MCF 10A (cell line): ENCODE results near the gene IL23A. TPM values are rescaled to one million over a fixed set of nuclear protein-coding genes. Genes with fewer than 3 reads are reported as not detected.
"Not testable (repeated sequence)": the region's sequence is repeated elsewhere in the genome, so short reads cannot be mapped to it uniquely, and the experiment has no call there.

ENCODE experiments used
- BruUV-seq: library from RNA; stranded (reverse); fragments of 400-500 nt; replicated peaks from 2 replicates; lab custom pipeline; 2021; lab: Mats Ljungman, UMichigan
- CTCF ChIA-PET: fragments of 300-600 bp; sonication (Branson Sonifier 250); formaldehyde crosslinking; extraction: SDS; loops from one replicate; lab custom pipeline; 2021; ENCODE audit warnings: antibody characterized with exemption, inconsistent platforms; lab: Yijun Ruan, JAX
- POLR2A ChIA-PET: fragments of 300-600, 350-650 bp; sonication (Branson Sonifier 250); formaldehyde crosslinking; extraction: SDS; loops from one replicate; lab custom pipeline; 2020; ENCODE audit warnings: antibody characterized with exemption, inconsistent platforms; lab: Yijun Ruan, JAX
- DNase-seq: peaks from one replicate; pipeline ENCODE4 v3.0.0-alpha.2; 2018; ENCODE audit not compliant: unreplicated experiment
- H3K27ac Mint-ChIP-seq: one replicate; pipeline ENCODE4 v1.8.0; 2022; ENCODE audit warnings: mild to moderate bottlenecking, low read depth, mixed read lengths; ENCODE audit not compliant: unreplicated experiment
- H3K27me3 Mint-ChIP-seq: one replicate; pipeline ENCODE4 v1.8.0; 2022; ENCODE audit warnings: mixed read lengths; ENCODE audit not compliant: insufficient read depth, unreplicated experiment
- H3K36me3 Mint-ChIP-seq: one replicate; pipeline ENCODE4 v1.8.0; 2022; ENCODE audit warnings: mild to moderate bottlenecking, moderate library complexity, mixed read lengths; ENCODE audit not compliant: insufficient read depth, unreplicated experiment
- H3K4me1 Mint-ChIP-seq: one replicate; pipeline ENCODE4 v1.8.0; 2022; ENCODE audit warnings: mixed read lengths; ENCODE audit not compliant: insufficient read depth, unreplicated experiment
- H3K4me3 Mint-ChIP-seq: one replicate; pipeline ENCODE4 v1.8.0; 2022; ENCODE audit warnings: mild to moderate bottlenecking, moderate library complexity, mixed read lengths; ENCODE audit not compliant: unreplicated experiment
- H3K9me3 Mint-ChIP-seq: one replicate; pipeline ENCODE4 v1.8.0; 2022; ENCODE audit warnings: mixed read lengths; ENCODE audit not compliant: unreplicated experiment
- CTCF ChIP-seq: fragments of 200-600 bp; IDR thresholded peaks from one replicate; pipeline ENCODE4 v1.8.0; 2022; ENCODE audit warnings: antibody characterized with exemption, mild to moderate bottlenecking; ENCODE audit not compliant: unreplicated experiment
- intact Hi-C: fragments of 100-400 bp; cut with micrococcal nuclease; formaldehyde crosslinking; loops from 2 replicates; pipeline ENCODE4 v1.14.1; 2022
- total RNA-seq: library from RNA; stranded (reverse); gene quantifications from 2 replicates; pipeline ENCODE4 v1.2.3, GENCODE V29; 2022

Gene IL23A
- total RNA-seq, 1 experiment from 2014 or later: 0.61 TPM

GRCh38 chr12:56334490-56334793 is 4.2 kb upstream of the IL23A start:
- TSS peak; percentile 98 for BruUV-seq
- peak overlapping the region; percentile 83 for H3K4me3 Mint-ChIP-seq
- ChIA-PET POLR2A (interaction anchor here (0.5 to 7.0 kb wide), 14 partner anchors 15 to 391 kb away, joined by 3 to 87 read pairs (median 6); partner anchors contain the start of genes CNPY2, CS, NACA and RNF41), CTCF (interaction anchor here (0.6 to 1.7 kb wide), 7 partner anchors 25 to 264 kb away, joined by 3 to 6 read pairs (median 5); partner anchors contain the start of genes STAT2 and ZC3H10)
- intact Hi-C loops: loop anchor here (1.0 kb wide), 1 partner anchor 26 kb away; the partner anchor contains the start of gene STAT2
- no peak for TF ChIP-seq CTCF
- H3K9me3 Mint-ChIP-seq: no peaks in the 10 kb centered on the region
- H3K36me3 Mint-ChIP-seq: peaks cover 25% of the 10 kb centered on the region
- no peak for DNase-seq
- peak overlapping the region; percentile 98 for H3K27ac Mint-ChIP-seq
- H3K27me3 Mint-ChIP-seq: no peaks in the 10 kb centered on the region
- peaks cover 26% of the 10 kb centered on the region for H3K4me1 Mint-ChIP-seq

- CTCF ChIA-PET: interaction anchor here (0.7 to 1.3 kb wide), 5 partner anchors 9 to 218 kb away, joined by 3 to 5 read pairs (median 4); partner anchors contain the start of gene ZC3H10
- DNase-seq: not testable (repeated sequence)
- POLR2A ChIA-PET: interaction anchor here (1.5 to 6.4 kb wide), 2 partner anchors 19 to 24 kb away, joined by 9 to 87 read pairs; partner anchors contain the start of genes CNPY2 and STAT2
Measured at GRCh38 chr12:56335527-56335926, 3.2 kb upstream of the IL23A start.

GRCh38 chr12:56336361-56337167 is 2.1 kb upstream of the IL23A start:
- Mint-ChIP-seq H3K4me3 (no peak overlapping the region), H3K27me3 (no peaks in the 10 kb centered on the region), H3K27ac (no peak overlapping the region), H3K9me3 (no peaks in the 10 kb centered on the region), H3K4me1 (peaks cover 20% of the 10 kb centered on the region), H3K36me3 (peaks cover 19% of the 10 kb centered on the region)
- CTCF ChIA-PET: interaction anchor here (0.5 to 1.6 kb wide), 5 partner anchors 8 to 128 kb away, joined by 3 to 7 read pairs (median 3); no protein-coding TSS in a partner anchor
- no TSS peak for BruUV-seq
- intact Hi-C loops: no loop called here
- no peak for DNase-seq
- POLR2A ChIA-PET: interaction anchor here (1.5 to 6.4 kb wide), 3 partner anchors 20 to 128 kb away, joined by 5 to 87 read pairs (median 9); partner anchors contain the start of genes CNPY2 and STAT2
- no peak for TF ChIP-seq CTCF

More at GRCh38 chr12:56335527-56335926, 3.2 kb upstream of the IL23A start:
- Mint-ChIP-seq H3K4me1 (peaks cover 26% of the 10 kb centered on the region), H3K36me3 (peaks cover 25% of the 10 kb centered on the region), H3K4me3 (peak overlapping the region; percentile 31)
- H3K27ac Mint-ChIP-seq, BruUV-seq, intact Hi-C loops, H3K27me3 Mint-ChIP-seq, H3K9me3 Mint-ChIP-seq: not testable (repeated sequence)

- H3K36me3 Mint-ChIP-seq: peaks cover 26% of the 10 kb centered on the region
- intact Hi-C loops: no loop called here
- no peak overlapping the region for H3K27ac Mint-ChIP-seq
- peaks cover 16% of the 10 kb centered on the region for H3K4me1 Mint-ChIP-seq
- H3K4me3 Mint-ChIP-seq: no peak overlapping the region
- no peaks in the 10 kb centered on the region for H3K27me3 Mint-ChIP-seq
- BruUV-seq: no TSS peak
- POLR2A ChIA-PET: interaction anchor here (0.6 to 4.7 kb wide), 4 partner anchors 22 to 126 kb away, joined by 3 to 26 read pairs (median 4); partner anchors contain the start of genes STAT2 and TIMELESS
- CTCF ChIA-PET: interaction anchor here (0.9 to 1.6 kb wide), 2 partner anchors 117 to 126 kb away, joined by 4 to 7 read pairs; no protein-coding TSS in a partner anchor
- H3K9me3 Mint-ChIP-seq: no peaks in the 10 kb centered on the region
- TF ChIP-seq CTCF: no peak
- no peak for DNase-seq
Measured at GRCh38 chr12:56337753-56338251, 882 bp upstream of the IL23A start.
